NCI-H226 (cell line): ENCODE data around the gene PCGF6.
"Not testable (repeated sequence)": the region's sequence is repeated elsewhere in the genome, so short reads cannot be mapped to it uniquely, and the experiment has no call there.

ENCODE experiments used
- DNase-seq: peaks from one replicate; pipeline ENCODE4 v3.0.0-alpha.2; 2015

PCGF6 gene

GRCh38 chr10:103350517-103351260 lies at the start of gene PCGF6:
Gene PCGF6 (minus strand): TSS chr10:103351140. CDS start chr10:103351066, 74 bp downstream.
- peak; percentile 69 for DNase-seq

GRCh38 chr10:103397191-103397825 lies 46.4 kb upstream of the PCGF6 start:
- DNase-seq, result no peak

GRCh38 chr10:103396789-103397087 lies 45.8 kb upstream of the PCGF6 start:
- no peak for DNase-seq

- DNase-seq, result peak; percentile 99
Measured at GRCh38 chr10:103396067-103396788, 45.3 kb upstream of the PCGF6 start, which contains the start of the genes ATP5MK and PDCD11. Gene ATP5MK (minus strand): TSS chr10:103396475. CDS start chr10:103392457, 4,018 bp downstream. Gene PDCD11 (plus strand): TSS chr10:103396626. CDS start chr10:103398427, 1,801 bp downstream.

- DNase-seq, result no peak
Measured at GRCh38 chr10:103395754-103396066, 44.8 kb upstream of the PCGF6 start.

GRCh38 chr10:103394180-103394579 lies 43.2 kb upstream of the PCGF6 start:
- no peak for DNase-seq

- no peak for DNase-seq
Measured at GRCh38 chr10:103382769-103383168, 31.8 kb upstream of the PCGF6 start.

- DNase-seq, result no peak
Measured at GRCh38 chr10:103374263-103374662, 23.3 kb upstream of the PCGF6 start.

GRCh38 chr10:103373544-103373943 lies 22.6 kb upstream of the PCGF6 start:
- no peak for DNase-seq

GRCh38 chr10:103367782-103368518 lies 17.0 kb upstream of the PCGF6 start, which contains the start of gene TAF5:
Gene TAF5 (plus strand): TSS chr10:103367976. CDS start chr10:103367990, 14 bp downstream.
- peak; percentile 90 for DNase-seq

- DNase-seq, result no peak
Measured at GRCh38 chr10:103367379-103367781, 16.4 kb upstream of the PCGF6 start.

GRCh38 chr10:103360791-103361190 lies 9.9 kb upstream of the PCGF6 start:
- DNase-seq, result peak; percentile 19

GRCh38 chr10:103359493-103359892 lies 8.6 kb upstream of the PCGF6 start:
- DNase-seq, result not testable (repeated sequence)

- DNase-seq, result no peak
Measured at GRCh38 chr10:103355906-103356599, 5.1 kb upstream of the PCGF6 start.

- not testable (repeated sequence) for DNase-seq
Measured at GRCh38 chr10:103354567-103354966, 3.6 kb upstream of the PCGF6 start.

- DNase-seq, result no peak
Measured at GRCh38 chr10:103353281-103353680, 2.3 kb upstream of the PCGF6 start.

- DNase-seq, result no peak
Measured at GRCh38 chr10:103350175-103350516, 794 bp downstream of the PCGF6 start.

GRCh38 chr10:103336370-103336769 lies 14.6 kb downstream of the PCGF6 start:
- DNase-seq, result no peak

GRCh38 chr10:103334567-103334966 lies 16.4 kb downstream of the PCGF6 start:
- no peak for DNase-seq

GRCh38 chr10:103333934-103334520 lies 16.9 kb downstream of the PCGF6 start:
- no peak for DNase-seq

GRCh38 chr10:103327906-103328305 lies 23.0 kb downstream of the PCGF6 start:
- no peak for DNase-seq

- no peak for DNase-seq
Measured at GRCh38 chr10:103316087-103316486, 34.9 kb downstream of the PCGF6 start.
